HL-60 (cell line): ENCODE data around the gene TIMP3.

ENCODE experiments used
- CTCF ChIP-seq: IDR thresholded peaks from one replicate; pipeline ENCODE4 v1.5.1; 2011; ENCODE audit warnings: low read length, control low read depth, inconsistent platforms; ENCODE audit not compliant: insufficient read depth
- GABPA ChIP-seq: IDR thresholded peaks from 2 replicates; pipeline ENCODE4 v1.6.1; 2012; ENCODE audit warnings: low read depth
- POLR2AphosphoS5 ChIP-seq: IDR thresholded peaks from 2 replicates; pipeline ENCODE4 v1.6.1; 2012; ENCODE audit warnings: low read depth
- SPI1 ChIP-seq: IDR thresholded peaks from 2 replicates; pipeline ENCODE4 v1.6.1; 2012; ENCODE audit warnings: low read depth, mild to moderate bottlenecking, borderline replicate concordance
- TF ChIP-seq, protein P1 (sequence below): IDR thresholded peaks from 2 replicates; pipeline ENCODE4 v1.6.1; 2012; ENCODE audit warnings: low read depth; ENCODE audit not compliant: insufficient replicate concordance

DNA sequence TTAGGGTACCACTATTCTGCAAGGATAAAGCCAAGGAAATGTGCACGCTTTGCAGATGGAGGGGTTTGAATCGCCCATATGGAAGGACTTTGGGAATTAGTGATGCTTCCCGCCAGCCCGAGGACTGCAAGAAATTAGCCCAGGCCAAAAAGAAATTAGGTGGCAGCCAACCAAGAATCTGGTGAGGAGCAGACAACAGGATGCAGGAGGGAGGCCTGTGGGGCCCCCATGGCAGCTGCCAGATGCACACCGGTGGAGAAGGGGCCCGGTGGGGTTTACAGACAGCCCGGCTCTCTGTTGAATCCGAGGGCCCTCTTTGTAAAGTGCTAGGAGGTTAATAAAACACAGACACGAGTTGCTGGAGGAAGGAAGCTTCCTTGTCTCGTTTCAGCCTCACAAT lies 73.5 kb downstream of the TIMP3 start:
- no peak for TF ChIP-seq CTCF
- TF ChIP-seq POLR2AphosphoS5, result no peak
- no peak for TF ChIP-seq SPI1
- TF ChIP-seq GABPA, result no peak
- TF ChIP-seq, protein P1, sequence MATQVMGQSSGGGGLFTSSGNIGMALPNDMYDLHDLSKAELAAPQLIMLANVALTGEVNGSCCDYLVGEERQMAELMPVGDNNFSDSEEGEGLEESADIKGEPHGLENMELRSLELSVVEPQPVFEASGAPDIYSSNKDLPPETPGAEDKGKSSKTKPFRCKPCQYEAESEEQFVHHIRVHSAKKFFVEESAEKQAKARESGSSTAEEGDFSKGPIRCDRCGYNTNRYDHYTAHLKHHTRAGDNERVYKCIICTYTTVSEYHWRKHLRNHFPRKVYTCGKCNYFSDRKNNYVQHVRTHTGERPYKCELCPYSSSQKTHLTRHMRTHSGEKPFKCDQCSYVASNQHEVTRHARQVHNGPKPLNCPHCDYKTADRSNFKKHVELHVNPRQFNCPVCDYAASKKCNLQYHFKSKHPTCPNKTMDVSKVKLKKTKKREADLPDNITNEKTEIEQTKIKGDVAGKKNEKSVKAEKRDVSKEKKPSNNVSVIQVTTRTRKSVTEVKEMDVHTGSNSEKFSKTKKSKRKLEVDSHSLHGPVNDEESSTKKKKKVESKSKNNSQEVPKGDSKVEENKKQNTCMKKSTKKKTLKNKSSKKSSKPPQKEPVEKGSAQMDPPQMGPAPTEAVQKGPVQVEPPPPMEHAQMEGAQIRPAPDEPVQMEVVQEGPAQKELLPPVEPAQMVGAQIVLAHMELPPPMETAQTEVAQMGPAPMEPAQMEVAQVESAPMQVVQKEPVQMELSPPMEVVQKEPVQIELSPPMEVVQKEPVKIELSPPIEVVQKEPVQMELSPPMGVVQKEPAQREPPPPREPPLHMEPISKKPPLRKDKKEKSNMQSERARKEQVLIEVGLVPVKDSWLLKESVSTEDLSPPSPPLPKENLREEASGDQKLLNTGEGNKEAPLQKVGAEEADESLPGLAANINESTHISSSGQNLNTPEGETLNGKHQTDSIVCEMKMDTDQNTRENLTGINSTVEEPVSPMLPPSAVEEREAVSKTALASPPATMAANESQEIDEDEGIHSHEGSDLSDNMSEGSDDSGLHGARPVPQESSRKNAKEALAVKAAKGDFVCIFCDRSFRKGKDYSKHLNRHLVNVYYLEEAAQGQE, result no peak
